Measurements from ENCODE around the gene HS2ST1.

Gene HS2ST1

DNA sequence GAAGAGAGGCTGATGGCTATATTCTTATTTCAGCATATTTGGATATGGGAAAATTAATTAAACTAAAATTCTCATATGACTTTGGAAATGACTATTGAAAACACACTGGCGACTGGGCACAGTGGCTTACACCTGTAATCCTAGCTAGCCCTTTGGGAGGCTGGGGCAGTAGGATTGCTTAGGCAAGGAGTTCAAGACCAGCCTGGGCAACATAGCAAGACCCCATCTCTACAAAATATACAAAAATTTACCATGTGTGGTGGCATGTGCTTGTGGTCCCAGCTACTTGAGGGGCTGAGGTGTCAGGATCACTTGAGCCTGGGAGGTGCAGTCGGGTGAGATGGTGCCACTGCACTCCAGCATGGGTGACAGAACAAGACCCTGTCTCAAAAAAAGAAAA lies 26.2 kb downstream of the HS2ST1 start:
- Histone ChIP-seq H3K4me2 (ENCODE audit: low read length) (no peak overlapping the region), H3K79me2 (no peaks in the 10 kb centered on the region), H3K27me3 (ENCODE audit: control insufficient read depth, insufficient read depth, low read length) (no peaks in the 10 kb centered on the region), H3K36me3 (ENCODE audit: control insufficient read depth, insufficient read depth, low read length) (no peaks in the 10 kb centered on the region), H3K9me3 (ENCODE audit: control insufficient read depth, low read length) (no peaks in the 10 kb centered on the region), H3K9ac (no peak overlapping the region), H3K4me3 (ENCODE audit: low read depth, low read length) (no peak overlapping the region), H3K27ac (no peak overlapping the region), H3K4me1 (no peaks in the 10 kb centered on the region), H2AFZ (no peak overlapping the region)
- TF ChIP-seq, protein P1, sequence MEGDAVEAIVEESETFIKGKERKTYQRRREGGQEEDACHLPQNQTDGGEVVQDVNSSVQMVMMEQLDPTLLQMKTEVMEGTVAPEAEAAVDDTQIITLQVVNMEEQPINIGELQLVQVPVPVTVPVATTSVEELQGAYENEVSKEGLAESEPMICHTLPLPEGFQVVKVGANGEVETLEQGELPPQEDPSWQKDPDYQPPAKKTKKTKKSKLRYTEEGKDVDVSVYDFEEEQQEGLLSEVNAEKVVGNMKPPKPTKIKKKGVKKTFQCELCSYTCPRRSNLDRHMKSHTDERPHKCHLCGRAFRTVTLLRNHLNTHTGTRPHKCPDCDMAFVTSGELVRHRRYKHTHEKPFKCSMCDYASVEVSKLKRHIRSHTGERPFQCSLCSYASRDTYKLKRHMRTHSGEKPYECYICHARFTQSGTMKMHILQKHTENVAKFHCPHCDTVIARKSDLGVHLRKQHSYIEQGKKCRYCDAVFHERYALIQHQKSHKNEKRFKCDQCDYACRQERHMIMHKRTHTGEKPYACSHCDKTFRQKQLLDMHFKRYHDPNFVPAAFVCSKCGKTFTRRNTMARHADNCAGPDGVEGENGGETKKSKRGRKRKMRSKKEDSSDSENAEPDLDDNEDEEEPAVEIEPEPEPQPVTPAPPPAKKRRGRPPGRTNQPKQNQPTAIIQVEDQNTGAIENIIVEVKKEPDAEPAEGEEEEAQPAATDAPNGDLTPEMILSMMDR (IDR thresholded peaks at IDR 0.05), result no peak

DNA sequence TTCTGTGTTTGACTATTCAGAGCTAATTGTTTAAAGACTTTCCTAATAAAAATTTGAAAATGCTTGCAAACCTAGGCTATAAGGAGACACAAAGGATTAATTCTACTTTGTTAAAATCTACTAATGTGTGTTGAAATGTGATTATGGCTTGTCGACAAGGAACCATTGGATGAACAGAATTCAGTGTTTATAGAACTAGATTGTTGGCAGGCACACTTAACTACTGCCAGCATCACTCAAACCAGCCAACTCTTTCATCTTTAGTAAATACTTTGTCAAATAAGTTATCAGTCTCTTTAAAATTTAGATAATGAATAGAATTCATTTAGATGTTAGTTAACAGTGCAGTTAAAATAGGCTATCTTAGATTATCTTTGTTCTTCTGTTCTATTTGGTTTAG lies 27.6 kb downstream of the HS2ST1 start:
- Histone ChIP-seq H3K4me3 (ENCODE audit: low read depth, low read length) (no peak overlapping the region), H2AFZ (no peak overlapping the region), H3K4me2 (ENCODE audit: low read length) (no peak overlapping the region), H3K4me1 (no peaks in the 10 kb centered on the region), H3K79me2 (no peaks in the 10 kb centered on the region), H3K9me3 (ENCODE audit: control insufficient read depth, low read length) (no peaks in the 10 kb centered on the region), H3K36me3 (ENCODE audit: control insufficient read depth, insufficient read depth, low read length) (no peaks in the 10 kb centered on the region), H3K27ac (no peak overlapping the region), H3K27me3 (ENCODE audit: control insufficient read depth, insufficient read depth, low read length) (no peaks in the 10 kb centered on the region), H3K9ac (no peak overlapping the region)
- TF ChIP-seq, protein P1 (IDR thresholded peaks at IDR 0.05), result no peak

DNA sequence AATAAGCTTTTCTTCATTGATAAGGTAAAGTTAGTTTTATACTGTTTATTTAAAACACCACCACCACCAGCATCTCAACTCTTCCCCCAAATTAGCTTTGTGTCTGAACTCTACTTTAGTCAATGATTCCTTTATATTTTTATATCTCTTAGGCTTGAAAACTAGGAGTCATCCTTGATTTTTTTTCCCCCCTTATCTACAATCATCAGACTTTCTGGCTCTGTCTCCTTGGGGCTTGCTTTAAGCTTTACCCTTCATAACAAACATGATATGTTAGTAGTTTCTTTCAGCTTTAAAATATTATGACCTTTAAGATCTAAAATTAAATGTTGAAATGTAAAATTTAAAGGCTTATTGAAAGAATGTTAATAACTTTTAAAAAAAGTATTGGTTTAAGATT lies 28.3 kb downstream of the HS2ST1 start:
- Histone ChIP-seq H3K27me3 (ENCODE audit: control insufficient read depth, insufficient read depth, low read length) (no peaks in the 10 kb centered on the region), H3K27ac (no peak overlapping the region), H2AFZ (no peak overlapping the region), H3K4me3 (ENCODE audit: low read depth, low read length) (no peak overlapping the region), H3K4me1 (no peaks in the 10 kb centered on the region), H3K4me2 (ENCODE audit: low read length) (no peak overlapping the region), H3K9ac (no peak overlapping the region), H3K36me3 (ENCODE audit: control insufficient read depth, insufficient read depth, low read length) (no peaks in the 10 kb centered on the region), H3K9me3 (ENCODE audit: control insufficient read depth, low read length) (no peaks in the 10 kb centered on the region), H3K79me2 (no peaks in the 10 kb centered on the region)
- TF ChIP-seq, protein P1 (IDR thresholded peaks at IDR 0.05), result no peak

DNA sequence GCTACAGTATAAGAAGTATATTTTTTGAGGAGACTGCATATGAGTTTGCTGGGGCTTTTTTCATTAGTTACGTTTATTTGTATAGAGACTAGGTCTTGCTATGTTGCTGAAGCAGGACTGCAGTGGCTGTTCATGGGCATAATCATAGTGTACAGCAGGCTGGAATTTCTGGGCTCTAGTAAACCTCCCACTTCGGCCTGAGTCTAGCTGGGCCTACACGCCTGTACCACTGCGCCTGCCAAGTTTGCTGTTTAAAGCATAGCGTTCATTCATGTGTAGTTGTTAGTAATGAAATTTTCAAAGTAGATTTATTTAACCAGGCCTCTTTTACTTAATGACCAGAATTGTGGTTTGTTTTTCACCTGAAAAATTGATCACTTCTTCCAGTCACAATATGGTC lies 33.8 kb downstream of the HS2ST1 start:
- Histone ChIP-seq H3K4me3 (ENCODE audit: low read depth, low read length) (no peak overlapping the region), H3K4me2 (ENCODE audit: low read length) (no peak overlapping the region), H3K36me3 (ENCODE audit: control insufficient read depth, insufficient read depth, low read length) (no peaks in the 10 kb centered on the region), H2AFZ (no peak overlapping the region), H3K27me3 (ENCODE audit: control insufficient read depth, insufficient read depth, low read length) (no peaks in the 10 kb centered on the region), H3K27ac (no peak overlapping the region), H3K9ac (no peak overlapping the region), H3K79me2 (no peaks in the 10 kb centered on the region), H3K9me3 (ENCODE audit: control insufficient read depth, low read length) (no peaks in the 10 kb centered on the region), H3K4me1 (no peaks in the 10 kb centered on the region)
- TF ChIP-seq, protein P1 (IDR thresholded peaks at IDR 0.05), result no peak

DNA sequence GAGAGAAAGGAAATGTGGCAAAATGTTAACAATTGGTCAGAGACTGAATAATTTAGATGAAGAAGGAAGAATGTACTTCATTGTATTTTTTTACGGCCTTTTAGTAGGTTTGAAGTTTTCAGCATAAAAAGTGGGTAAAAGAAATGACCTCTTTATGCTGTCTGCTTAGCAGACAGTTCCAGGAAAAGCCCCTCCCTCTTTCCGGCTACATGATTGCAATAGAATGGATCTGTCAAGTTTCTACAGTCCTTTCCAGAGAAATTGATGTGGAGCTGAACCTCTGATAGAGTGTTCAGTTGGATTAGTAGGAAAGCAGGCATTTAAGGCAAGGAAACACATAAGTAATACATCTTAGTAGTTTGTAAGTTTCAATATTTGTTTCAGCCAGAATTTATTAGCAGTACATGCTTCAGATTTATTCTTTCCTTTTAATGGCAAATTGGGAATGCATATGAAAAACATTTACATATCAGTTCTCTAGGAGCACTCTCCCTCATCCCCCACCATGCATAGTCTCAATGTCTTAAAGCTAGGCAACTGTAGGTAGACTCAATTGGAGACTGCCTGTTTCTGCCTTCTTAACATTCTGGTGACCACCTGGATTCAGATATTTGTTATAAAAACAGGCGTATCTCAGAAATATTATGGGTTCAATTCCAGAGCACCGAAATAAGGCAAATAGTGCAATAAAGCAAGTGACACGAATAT lies 36.4 kb downstream of the HS2ST1 start:
- no peak overlapping the region for H3K9ac ChIP-seq
- H3K36me3 ChIP-seq (ENCODE audit: control insufficient read depth, insufficient read depth, low read length), result no peaks in the 10 kb centered on the region
- H3K27me3 ChIP-seq (ENCODE audit: control insufficient read depth, insufficient read depth, low read length), result no peaks in the 10 kb centered on the region
- no peaks in the 10 kb centered on the region for H3K4me1 ChIP-seq
- no peak overlapping the region for H3K4me3 ChIP-seq (ENCODE audit: low read depth, low read length)
- H3K27ac ChIP-seq, result no peak overlapping the region
- H3K4me2 ChIP-seq (ENCODE audit: low read length), result no peak overlapping the region
- H2AFZ ChIP-seq, result no peak overlapping the region
- TF ChIP-seq, protein P1 (IDR thresholded peaks at IDR 0.05), result no peak
- H3K79me2 ChIP-seq, result no peaks in the 10 kb centered on the region
- H3K9me3 ChIP-seq (ENCODE audit: control insufficient read depth, low read length), result no peaks in the 10 kb centered on the region
